ENCODE measurements around the gene MRPS35. TPM values are rescaled to one million over a fixed set of nuclear protein-coding genes. Genes with fewer than 3 reads are reported as not detected.

MRPS35 gene
- total RNA-seq, 2 donors from 2014 or later = 56.1 to 69.6 TPM

DNA sequence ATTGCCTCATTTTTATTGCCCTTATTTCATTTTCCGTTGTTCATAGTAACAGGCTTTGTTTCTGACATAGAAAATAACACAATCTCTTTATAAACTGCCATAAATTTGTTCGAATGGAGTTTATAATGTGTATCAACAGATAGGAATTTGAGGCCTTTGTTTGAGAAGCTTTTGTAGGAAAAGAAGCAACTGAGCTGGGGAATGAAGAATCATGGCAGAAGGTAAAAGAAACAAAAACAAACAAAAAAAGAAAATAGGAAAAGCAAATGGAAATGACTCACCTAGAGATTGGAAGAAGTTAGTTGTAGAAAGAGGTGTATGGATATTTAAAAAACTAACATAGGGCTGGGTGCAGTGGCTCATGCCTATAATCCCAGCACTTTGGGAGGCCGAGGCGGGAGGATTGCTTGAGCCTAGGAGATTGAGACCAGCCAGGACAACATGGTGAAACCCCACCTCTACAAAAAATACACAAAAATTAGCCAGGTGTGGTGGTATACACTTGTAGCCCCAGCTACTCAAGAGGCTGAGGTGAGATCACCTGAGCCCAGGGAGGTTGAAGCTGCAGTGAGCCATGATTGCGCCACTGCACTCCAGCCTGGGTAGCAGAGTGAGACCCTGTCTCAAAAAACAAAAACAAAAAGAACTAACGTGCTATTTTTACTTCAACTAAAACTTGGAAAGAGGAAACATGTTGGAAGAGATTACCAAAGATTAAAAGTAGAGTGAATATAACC, 14.9 kb upstream of the MRPS35 start:
- no peak overlapping the region for H3K4me3 ChIP-seq
- H3K27ac ChIP-seq = peak overlapping the region in 1 of 2 donors; percentile 6
- DNase-seq (ENCODE audit: low spot score) = no peak
- WGBS = 82% methylated on average over 6 of the region's 6 CpGs
- no peak for TF ChIP-seq POLR2AphosphoS5 (IDR thresholded peaks at IDR 0.05)
- intact Hi-C loops (cut with DNase I) = no loop called here
- no peaks in the 10 kb centered on the region for H3K4me1 ChIP-seq (replicated peaks)
- no peaks in the 10 kb centered on the region for H3K9me3 ChIP-seq
- H3K27me3 ChIP-seq (replicated peaks; ENCODE audit: insufficient read depth) = no peaks in the 10 kb centered on the region
- no peaks in the 10 kb centered on the region for H3K36me3 ChIP-seq

DNA sequence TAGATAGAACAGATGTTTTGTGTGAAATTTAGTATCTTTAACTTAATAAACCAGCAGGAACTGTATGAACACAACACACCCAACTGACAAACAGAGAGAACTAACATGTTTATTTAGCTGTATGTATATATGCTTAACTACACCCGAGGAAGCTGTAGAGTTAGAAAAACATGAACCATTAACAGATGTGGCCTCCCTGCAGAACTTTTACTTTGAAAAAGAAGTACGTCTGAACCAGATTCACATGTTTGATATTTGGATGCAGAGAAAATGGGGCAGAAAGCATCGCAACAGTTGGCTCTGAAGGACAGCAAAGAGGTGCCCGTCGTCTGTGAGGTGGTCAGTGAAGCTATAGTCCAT, 14.4 kb upstream of the MRPS35 start, which contains the start of gene REP15:
Gene REP15 (plus strand): TSS at position 155 of the 360 bp plus-strand sequence. CDS start 116 bp downstream, at position 271.
- no peak for DNase-seq (ENCODE audit: low spot score)
- intact Hi-C loops (cut with DNase I) = no loop called here
- Histone ChIP-seq H3K4me3 (no peak within 1 kb of the TSS), H3K27me3 (replicated peaks; ENCODE audit: insufficient read depth) (no peaks in the 10 kb centered on the region), H3K36me3 (no peaks in the 10 kb centered on the region), H3K4me1 (replicated peaks) (no peaks in the 10 kb centered on the region), H3K27ac (peak within 1 kb of the TSS in 1 of 2 donors; percentile 6), H3K9me3 (no peaks in the 10 kb centered on the region)
- no peak for TF ChIP-seq POLR2A (IDR thresholded peaks at IDR 0.05)
- TF ChIP-seq POLR2AphosphoS5 (IDR thresholded peaks at IDR 0.05) = peak; percentile 32
- no peak for TF ChIP-seq CTCF (IDR thresholded peaks at IDR 0.05)
- WGBS = 64% methylated on average over 5 of the region's 5 CpGs

GRCh38 chr12:27696864-27697564, 13.6 kb upstream of the MRPS35 start:
- Histone ChIP-seq H3K9me3 (no peaks in the 10 kb centered on the region), H3K4me1 (replicated peaks) (no peaks in the 10 kb centered on the region), H3K4me3 (no peak overlapping the region), H3K27ac (no peak overlapping the region), H3K27me3 (replicated peaks; ENCODE audit: insufficient read depth) (no peaks in the 10 kb centered on the region), H3K36me3 (no peaks in the 10 kb centered on the region)
- intact Hi-C loops (cut with DNase I) = no loop called here
- no peak for TF ChIP-seq POLR2A (IDR thresholded peaks at IDR 0.05)
- no peak for TF ChIP-seq CTCF (IDR thresholded peaks at IDR 0.05)
- TF ChIP-seq POLR2AphosphoS5 (IDR thresholded peaks at IDR 0.05) = no peak
- DNase-seq (ENCODE audit: low spot score) = no peak
- 84% methylated on average over 3 of the region's 3 CpGs for WGBS

DNA sequence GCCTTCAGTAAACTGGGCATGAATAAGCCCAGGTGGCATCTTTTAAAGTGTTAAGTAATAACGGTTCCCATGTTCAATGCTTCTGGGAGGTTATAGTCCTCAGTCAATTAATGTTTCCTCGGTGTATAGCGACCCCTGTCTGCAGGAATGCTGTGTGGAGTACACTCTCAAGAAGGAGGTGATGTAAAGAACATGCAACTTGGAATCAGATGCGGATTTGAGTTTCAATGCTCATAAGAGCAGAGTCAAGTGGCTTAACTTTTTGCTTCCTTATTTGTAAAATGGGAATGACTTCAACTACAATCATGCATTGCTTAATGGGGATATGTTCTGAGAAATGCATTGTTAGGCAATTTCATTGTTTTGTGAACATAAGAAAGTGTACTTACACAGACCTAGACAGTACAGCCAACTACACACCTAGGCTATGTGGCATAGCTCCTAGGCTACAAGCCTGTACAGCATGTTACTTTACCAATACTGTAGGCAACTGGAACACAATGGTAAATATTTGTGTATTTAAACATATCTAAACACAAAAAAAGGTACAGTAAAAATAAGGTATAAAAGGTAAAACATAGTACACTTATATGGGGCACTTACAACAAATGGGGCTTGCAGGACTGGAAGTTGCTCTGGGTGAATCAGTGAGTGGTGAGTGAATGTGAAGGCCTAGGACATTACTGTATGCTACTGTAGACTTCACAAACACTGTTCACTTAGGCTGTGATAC, 6.7 kb upstream of the MRPS35 start:
- Histone ChIP-seq H3K27me3 (replicated peaks; ENCODE audit: insufficient read depth) (no peaks in the 10 kb centered on the region), H3K4me3 (no peak overlapping the region), H3K9me3 (no peaks in the 10 kb centered on the region), H3K27ac (no peak overlapping the region), H3K4me1 (replicated peaks) (no peaks in the 10 kb centered on the region), H3K36me3 (no peaks in the 10 kb centered on the region)
- 3% methylated on average over 4 of the region's 4 CpGs for WGBS
- DNase-seq (ENCODE audit: low spot score) = peak; percentile 73
- TF ChIP-seq POLR2AphosphoS5 (IDR thresholded peaks at IDR 0.05) (peak; percentile 57), CTCF (IDR thresholded peaks at IDR 0.05) (peak; percentile 46 to 82 (median 77)), POLR2A (IDR thresholded peaks at IDR 0.05) (no peak)
- intact Hi-C loops (cut with DNase I) = no loop called here

DNA sequence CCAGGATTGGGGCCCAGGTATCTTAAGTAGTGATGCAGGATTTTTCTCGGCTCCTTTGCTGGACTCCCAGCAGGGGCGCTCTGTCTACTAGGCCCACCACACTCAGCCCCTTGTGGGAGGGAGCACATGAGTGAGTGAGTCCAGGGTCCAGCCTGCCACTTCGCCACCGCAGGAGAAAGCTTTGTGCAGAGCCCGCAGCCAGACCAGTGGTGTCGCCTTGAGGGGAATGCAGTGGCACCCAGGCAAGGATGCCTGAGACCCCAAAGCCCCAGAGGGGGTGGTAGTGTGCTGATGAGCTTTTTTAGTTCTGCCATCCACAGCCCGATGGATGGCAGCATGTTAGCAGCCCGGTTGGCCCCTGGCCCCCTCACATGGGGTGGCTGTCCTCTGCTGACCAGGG, 5.4 kb upstream of the MRPS35 start:
- no peak overlapping the region for H3K4me3 ChIP-seq
- H3K27me3 ChIP-seq (replicated peaks; ENCODE audit: insufficient read depth) = no peaks in the 10 kb centered on the region
- H3K36me3 ChIP-seq = no peaks in the 10 kb centered on the region
- H3K4me1 ChIP-seq (replicated peaks) = no peaks in the 10 kb centered on the region
- TF ChIP-seq CTCF (IDR thresholded peaks at IDR 0.05) (no peak), POLR2A (IDR thresholded peaks at IDR 0.05) (no peak), POLR2AphosphoS5 (IDR thresholded peaks at IDR 0.05) (no peak)
- WGBS = 87% methylated on average over 8 of the region's 8 CpGs
- H3K27ac ChIP-seq = no peak overlapping the region
- intact Hi-C loops (cut with DNase I) = no loop called here
- no peak for DNase-seq (ENCODE audit: low spot score)
- H3K9me3 ChIP-seq = no peaks in the 10 kb centered on the region

All from prostate gland (tissue), 2 donors.